Inferior parietal cortex (tissue), 1 donor: Measurements from ENCODE around the gene YJEFN3.

ENCODE experiments used
- DNase-seq: peaks from one replicate; pipeline ENCODE4 v3.0.0-alpha.2; 2016; ENCODE audit errors: extremely low spot score

Gene YJEFN3

GRCh38 chr19:19538061-19538784 lies 9.5 kb downstream of the YJEFN3 start, which contains the start of gene CILP2:
Gene CILP2 (plus strand): TSS chr19:19538265. CDS start chr19:19538350, 85 bp downstream.
- DNase-seq, result no peak

GRCh38 chr19:19538785-19539166 lies 10.1 kb downstream of the YJEFN3 start:
- no peak for DNase-seq

- no peak for DNase-seq
Measured at GRCh38 chr19:19539698-19540063, 11.0 kb downstream of the YJEFN3 start.

- DNase-seq, result no peak
Measured at GRCh38 chr19:19540064-19540714, 11.5 kb downstream of the YJEFN3 start.

GRCh38 chr19:19540715-19541515 lies 12.2 kb downstream of the YJEFN3 start:
- no peak for DNase-seq

- no peak for DNase-seq
Measured at GRCh38 chr19:19541616-19542015, 12.9 kb downstream of the YJEFN3 start.

- DNase-seq, result no peak
Measured at GRCh38 chr19:19542507-19542906, 13.8 kb downstream of the YJEFN3 start.

GRCh38 chr19:19543101-19543500 lies 14.4 kb downstream of the YJEFN3 start:
- DNase-seq, result no peak

GRCh38 chr19:19543640-19544039 lies 14.9 kb downstream of the YJEFN3 start:
- DNase-seq, result no peak

- DNase-seq, result no peak
Measured at GRCh38 chr19:19544257-19544953, 15.7 kb downstream of the YJEFN3 start.

- DNase-seq, result no peak
Measured at GRCh38 chr19:19544954-19545591, 16.4 kb downstream of the YJEFN3 start.

- no peak for DNase-seq
Measured at GRCh38 chr19:19545707-19546106, 17.0 kb downstream of the YJEFN3 start.

GRCh38 chr19:19546751-19547162 lies 18.0 kb downstream of the YJEFN3 start:
- no peak for DNase-seq

- DNase-seq, result no peak
Measured at GRCh38 chr19:19547674-19548336, 19.1 kb downstream of the YJEFN3 start.

- no peak for DNase-seq
Measured at GRCh38 chr19:19548915-19549759, 20.4 kb downstream of the YJEFN3 start.

GRCh38 chr19:19549804-19550464 lies 21.2 kb downstream of the YJEFN3 start:
- DNase-seq, result no peak

GRCh38 chr19:19550485-19550929 lies 21.8 kb downstream of the YJEFN3 start:
- no peak for DNase-seq

GRCh38 chr19:19550972-19551852 lies 22.5 kb downstream of the YJEFN3 start:
- DNase-seq, result no peak
